PFSK-1 (cell line): Measurements from ENCODE around the gene ZBTB34.

Source experiments
- FOXP2 ChIP-seq: optimal IDR thresholded peaks from 2 replicates; pipeline ENCODE3; 2011; ENCODE audit warnings: borderline replicate concordance, control low read depth, inconsistent platforms; ENCODE audit not compliant: insufficient read depth; ENCODE audit errors: extremely low read length, extremely low read depth
- POLR2AphosphoS5 ChIP-seq: IDR thresholded peaks from 2 replicates; pipeline ENCODE4 v1.6.1; 2012; ENCODE audit warnings: low read depth, mild to moderate bottlenecking, control low read depth, low read length, moderate library complexity
- SIN3A ChIP-seq: IDR thresholded peaks from 2 replicates; pipeline ENCODE4 v1.6.1; 2012; ENCODE audit warnings: mild to moderate bottlenecking, low read length, moderate library complexity, borderline replicate concordance; ENCODE audit not compliant: insufficient read depth
- TAF1 ChIP-seq: IDR thresholded peaks from 2 replicates; pipeline ENCODE4 v1.6.1; 2012; ENCODE audit warnings: low read length, control low read depth, borderline replicate concordance; ENCODE audit not compliant: insufficient read depth
- TF ChIP-seq, protein P1 (sequence below), 2 experiments: IDR thresholded peaks; 2 replicates each; pipeline versions ENCODE4 v1.6.1 to v1.8.0; 2011 to 2012; ENCODE audit warnings: low read depth in 2 of 2, low read length in 2 of 2, control low read depth in 1 of 2, inconsistent platforms in 1 of 2, mild to moderate bottlenecking in 1 of 2, moderate library complexity in 1 of 2; ENCODE audit not compliant: insufficient read depth in 1 of 2

DNA sequence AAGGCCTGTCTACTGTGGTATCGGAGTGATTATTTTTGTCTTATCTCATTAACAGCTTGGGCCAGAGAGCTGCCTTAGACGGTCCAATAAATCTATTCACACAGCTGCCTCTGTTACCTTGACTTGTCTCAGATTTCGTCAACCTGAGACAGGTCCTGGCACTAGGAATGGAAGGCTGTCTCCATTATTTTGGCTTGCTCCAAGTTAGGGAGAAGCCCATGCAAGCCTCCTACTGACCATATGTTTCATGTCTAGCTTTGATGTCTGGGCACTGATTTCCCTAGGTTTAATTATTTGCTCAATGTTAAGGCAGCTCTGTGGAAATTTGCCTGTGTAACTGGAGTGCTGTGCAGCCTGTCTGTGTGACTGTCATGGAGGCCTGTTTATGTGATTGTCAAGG, 41.8 kb downstream of the ZBTB34 start:
- TF ChIP-seq SIN3A: no peak
- no peak for TF ChIP-seq POLR2AphosphoS5
- TF ChIP-seq, protein P1, sequence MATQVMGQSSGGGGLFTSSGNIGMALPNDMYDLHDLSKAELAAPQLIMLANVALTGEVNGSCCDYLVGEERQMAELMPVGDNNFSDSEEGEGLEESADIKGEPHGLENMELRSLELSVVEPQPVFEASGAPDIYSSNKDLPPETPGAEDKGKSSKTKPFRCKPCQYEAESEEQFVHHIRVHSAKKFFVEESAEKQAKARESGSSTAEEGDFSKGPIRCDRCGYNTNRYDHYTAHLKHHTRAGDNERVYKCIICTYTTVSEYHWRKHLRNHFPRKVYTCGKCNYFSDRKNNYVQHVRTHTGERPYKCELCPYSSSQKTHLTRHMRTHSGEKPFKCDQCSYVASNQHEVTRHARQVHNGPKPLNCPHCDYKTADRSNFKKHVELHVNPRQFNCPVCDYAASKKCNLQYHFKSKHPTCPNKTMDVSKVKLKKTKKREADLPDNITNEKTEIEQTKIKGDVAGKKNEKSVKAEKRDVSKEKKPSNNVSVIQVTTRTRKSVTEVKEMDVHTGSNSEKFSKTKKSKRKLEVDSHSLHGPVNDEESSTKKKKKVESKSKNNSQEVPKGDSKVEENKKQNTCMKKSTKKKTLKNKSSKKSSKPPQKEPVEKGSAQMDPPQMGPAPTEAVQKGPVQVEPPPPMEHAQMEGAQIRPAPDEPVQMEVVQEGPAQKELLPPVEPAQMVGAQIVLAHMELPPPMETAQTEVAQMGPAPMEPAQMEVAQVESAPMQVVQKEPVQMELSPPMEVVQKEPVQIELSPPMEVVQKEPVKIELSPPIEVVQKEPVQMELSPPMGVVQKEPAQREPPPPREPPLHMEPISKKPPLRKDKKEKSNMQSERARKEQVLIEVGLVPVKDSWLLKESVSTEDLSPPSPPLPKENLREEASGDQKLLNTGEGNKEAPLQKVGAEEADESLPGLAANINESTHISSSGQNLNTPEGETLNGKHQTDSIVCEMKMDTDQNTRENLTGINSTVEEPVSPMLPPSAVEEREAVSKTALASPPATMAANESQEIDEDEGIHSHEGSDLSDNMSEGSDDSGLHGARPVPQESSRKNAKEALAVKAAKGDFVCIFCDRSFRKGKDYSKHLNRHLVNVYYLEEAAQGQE (IDR thresholded peaks at IDR 0.05; ENCODE audit: insufficient read depth in 1 of 2, low read depth in 2 of 2, low read length in 2 of 2): no peak
- TF ChIP-seq TAF1: no peak
- TF ChIP-seq FOXP2: no peak
